DND-41 (cell line): ENCODE results near the gene CDIPT.

ENCODE experiments used
- ATAC-seq: fragments of 200-7000 bp; cut with Tn5 transposase; 3 replicates; pipeline ENCODE4 v1.9.1; 2021; ENCODE audit warnings: low read depth; ENCODE audit not compliant: insufficient read depth
- DNase-seq: peaks from one replicate; pipeline ENCODE4 v3.0.0-alpha.2; 2020
- H2AFZ ChIP-seq: 2 replicates; pipeline ENCODE4 v1.6.0; 2012; ENCODE audit warnings: low read depth, low read length
- H3K27ac ChIP-seq: 2 replicates; pipeline ENCODE4 v1.5.1; 2012; ENCODE audit warnings: low read length, inconsistent platforms
- H3K27me3 ChIP-seq: fragments of 200-600 bp; sonication (generic); 2 replicates; pipeline ENCODE4 v1.6.0; 2012; ENCODE audit warnings: low read length, mild to moderate bottlenecking, inconsistent platforms; ENCODE audit not compliant: insufficient read depth, poor library complexity
- H3K36me3 ChIP-seq: 2 replicates; pipeline ENCODE4 v1.5.1; 2012; ENCODE audit warnings: low read length, inconsistent platforms; ENCODE audit not compliant: insufficient read depth
- H3K4me1 ChIP-seq: 2 replicates; pipeline ENCODE4 v1.5.1; 2012; ENCODE audit warnings: mild to moderate bottlenecking, low read length; ENCODE audit not compliant: insufficient read depth
- H3K4me2 ChIP-seq: 2 replicates; pipeline ENCODE4 v1.6.0; 2012; ENCODE audit warnings: mild to moderate bottlenecking, moderate library complexity, low read length, inconsistent platforms; ENCODE audit not compliant: insufficient read depth
- H3K4me3 ChIP-seq, 2 experiments: fragments of 200-600 bp in 1 of 2; shearing (Covaris generic) in 1 of 2; 2 replicates each; pipeline ENCODE4 v1.5.1; 2012 to 2016; ENCODE audit warnings: inconsistent platforms in 2 of 2, low read length in 2 of 2, mild to moderate bottlenecking in 2 of 2, low read depth in 1 of 2, moderate library complexity in 1 of 2
- H3K79me2 ChIP-seq: 2 replicates; pipeline ENCODE4 v1.6.0; 2012; ENCODE audit warnings: low read length, inconsistent platforms; ENCODE audit not compliant: insufficient read depth
- H3K9ac ChIP-seq: 2 replicates; pipeline ENCODE4 v1.6.0; 2012; ENCODE audit warnings: low read depth, mild to moderate bottlenecking, inconsistent platforms, low read length, moderate library complexity
- H3K9me3 ChIP-seq: 2 replicates; pipeline ENCODE4 v1.5.1; 2012; ENCODE audit warnings: low read length, moderate library complexity, mild to moderate bottlenecking, inconsistent platforms; ENCODE audit not compliant: insufficient read depth, severe bottlenecking
- H4K20me1 ChIP-seq: 2 replicates; pipeline ENCODE4 v1.6.0; 2012; ENCODE audit warnings: low read length; ENCODE audit not compliant: insufficient read depth
- CTCF ChIP-seq: IDR thresholded peaks from 2 replicates; pipeline ENCODE4 v1.5.1; 2012; ENCODE audit warnings: borderline replicate concordance, low read length, moderate library complexity, mild to moderate bottlenecking; ENCODE audit not compliant: poor library complexity, severe bottlenecking; ENCODE audit errors: extremely low read depth
- EZH2 ChIP-seq: IDR thresholded peaks from 3 replicates; pipeline ENCODE4 v1.6.1; 2012; ENCODE audit warnings: borderline replicate concordance, low read depth, mild to moderate bottlenecking, moderate library complexity, low read length, inconsistent platforms; ENCODE audit not compliant: severe bottlenecking

Gene CDIPT

GRCh38 chr16:29862884-29863668 is at the start of gene CDIPT:
TSS of gene CDIPT (minus strand) at chr16:29863226. CDS start at chr16:29862857, 369 bp downstream.
- peak within 1 kb of the TSS; percentile 65 for H2AFZ ChIP-seq
- H4K20me1 ChIP-seq: no peaks in the 10 kb centered on the region
- TF ChIP-seq EZH2: no peak
- peak; percentile 97 for TF ChIP-seq CTCF

GRCh38 chr16:29912087-29912486 is 49.1 kb upstream of the CDIPT start:
- H3K4me3 ChIP-seq: no peak overlapping the region
- TF ChIP-seq EZH2 (no peak), CTCF (no peak)
- H3K27me3 ChIP-seq: no peaks in the 10 kb centered on the region
- H3K9me3 ChIP-seq: no peaks in the 10 kb centered on the region
- peaks cover 3% of the 10 kb centered on the region; the same call in 1 of the 2 replicates for H4K20me1 ChIP-seq
- H3K36me3 ChIP-seq: peaks cover 31% of the 10 kb centered on the region
- H3K9ac ChIP-seq: no peak overlapping the region
- no peak overlapping the region for H3K4me2 ChIP-seq
- DNase-seq: no peak
- H3K4me1 ChIP-seq: no peaks in the 10 kb centered on the region
- no peak overlapping the region for H2AFZ ChIP-seq
- no peak overlapping the region for H3K27ac ChIP-seq
- H3K79me2 ChIP-seq: no peaks in the 10 kb centered on the region
- ATAC-seq: no peak

More at GRCh38 chr16:29862884-29863668, at the start of gene CDIPT:
- H3K4me3 ChIP-seq: peak within 1 kb of the TSS; percentile 78 to 84
- peaks cover 35% of the 10 kb centered on the region for H3K4me1 ChIP-seq
- peak within 1 kb of the TSS; percentile 89 for H3K27ac ChIP-seq
- peaks cover 24% of the 10 kb centered on the region for H3K79me2 ChIP-seq
- H3K9ac ChIP-seq: peak within 1 kb of the TSS; percentile 79
- H3K27me3 ChIP-seq: no peaks in the 10 kb centered on the region
- H3K4me2 ChIP-seq: peak within 1 kb of the TSS; percentile 94
- peaks cover 28% of the 10 kb centered on the region for H3K36me3 ChIP-seq
- H3K9me3 ChIP-seq: no peaks in the 10 kb centered on the region
- ATAC-seq: peak; percentile 98
- DNase-seq: peak; percentile 96

- Histone ChIP-seq H3K27ac (no peak overlapping the region), H3K27me3 (no peaks in the 10 kb centered on the region), H3K79me2 (no peaks in the 10 kb centered on the region), H3K9ac (no peak overlapping the region), H3K4me3 (no peak overlapping the region), H3K4me2 (no peak overlapping the region), H4K20me1 (peaks cover under 1% of the 10 kb centered on the region; the same call in 1 of the 2 replicates), H3K9me3 (no peaks in the 10 kb centered on the region), H3K36me3 (peaks cover 27% of the 10 kb centered on the region), H3K4me1 (no peaks in the 10 kb centered on the region), H2AFZ (no peak overlapping the region)
- no peak for TF ChIP-seq EZH2
- TF ChIP-seq CTCF: no peak
- DNase-seq (no peak), ATAC-seq (0 out of 3 replicates have a peak, but pooled peaks have one; percentile 6)
Measured at GRCh38 chr16:29911676-29912010, 48.6 kb upstream of the CDIPT start.
